Caco-2 (cell line): Measurements from ENCODE around the gene SLC12A5. TPM values are rescaled to one million over a fixed set of nuclear protein-coding genes. Genes with fewer than 3 reads are reported as not detected.

ENCODE experiments used
- BruUV-seq: library from RNA; stranded (reverse); fragments of 400-500 nt; replicated peaks from 2 replicates; lab custom pipeline; 2021; lab: Mats Ljungman, UMichigan
- CTCF ChIA-PET: fragments of 300-600 bp; sonication (Branson Sonifier 250); formaldehyde crosslinking; loops from one replicate; lab custom pipeline; 2022; ENCODE audit warnings: antibody characterized with exemption; lab: Charles Lee
- POLR2A ChIA-PET: fragments of 300-600 bp; sonication (Branson Sonifier 250); formaldehyde crosslinking; loops from one replicate; lab custom pipeline; 2022; ENCODE audit warnings: antibody characterized with exemption; lab: Charles Lee
- DNase-seq, 2 experiments: peaks; one replicate each; pipeline versions ENCODE4 v3.0.0 to v3.0.0-alpha.2; 2020 to 2022
- H3K27me3 ChIP-seq: replicated peaks from 2 replicates; pipeline ENCODE4 v1.6.0; 2011; ENCODE audit warnings: low read length; ENCODE audit not compliant: control insufficient read depth, insufficient read depth
- H3K36me3 ChIP-seq: 2 replicates; pipeline ENCODE4 v1.5.1; 2011; ENCODE audit warnings: low read length; ENCODE audit not compliant: control insufficient read depth, insufficient read depth
- H3K4me1 ChIP-seq: fragments of 250-450 bp; sonication (Bioruptor Pico); 2 replicates; pipeline ENCODE4 v1.5.1; 2020; ENCODE audit warnings: mild to moderate bottlenecking
- H3K4me3 ChIP-seq: 2 replicates; pipeline ENCODE4 v1.5.1; 2011; ENCODE audit warnings: low read depth, mild to moderate bottlenecking, control low read depth, low read length
- H3K9me3 ChIP-seq: fragments of 250-450 bp; sonication (Bioruptor Pico); 2 replicates; pipeline ENCODE4 v1.5.1; 2020; ENCODE audit warnings: mild to moderate bottlenecking, moderate library complexity
- H3K27ac Mint-ChIP-seq: one replicate; pipeline ENCODE4 v1.8.0; 2022; ENCODE audit warnings: mixed read lengths; ENCODE audit not compliant: unreplicated experiment
- H3K27me3 Mint-ChIP-seq: one replicate; pipeline ENCODE4 v1.8.0; 2022; ENCODE audit warnings: mixed read lengths; ENCODE audit not compliant: insufficient read depth, unreplicated experiment
- H3K36me3 Mint-ChIP-seq: one replicate; pipeline ENCODE4 v1.8.0; 2022; ENCODE audit warnings: mild to moderate bottlenecking, mixed read lengths; ENCODE audit not compliant: insufficient read depth, unreplicated experiment
- H3K4me1 Mint-ChIP-seq: one replicate; pipeline ENCODE4 v1.8.0; 2022; ENCODE audit warnings: low read depth, mixed read lengths; ENCODE audit not compliant: unreplicated experiment
- H3K4me3 Mint-ChIP-seq: one replicate; pipeline ENCODE4 v1.8.0; 2022; ENCODE audit warnings: mild to moderate bottlenecking, moderate library complexity, mixed read lengths; ENCODE audit not compliant: unreplicated experiment
- H3K9me3 Mint-ChIP-seq: one replicate; pipeline ENCODE4 v1.8.0; 2022; ENCODE audit warnings: mixed read lengths; ENCODE audit not compliant: unreplicated experiment
- intact Hi-C: fragments of 100-400 bp; cut with micrococcal nuclease; formaldehyde crosslinking; loops from one replicate; pipeline ENCODE4 v1.10.0; 2022; ENCODE audit not compliant: unreplicated experiment
- total RNA-seq: library from RNA; stranded (reverse); gene quantifications from 2 replicates; pipeline ENCODE4 v1.2.3, GENCODE V29; 2022
- TF ChIP-seq, protein P1 (sequence below), 2 experiments: fragments of 200-600 bp in 1 of 2; IDR thresholded peaks; 1 replicate in 1 of 2; 2 replicates in 1 of 2; pipeline versions ENCODE4 v1.5.1 to v1.8.0; 2011 to 2022; ENCODE audit warnings: antibody characterized with exemption in 1 of 2, control low read depth in 1 of 2, inconsistent platforms in 1 of 2, low read depth in 1 of 2, low read length in 1 of 2, mild to moderate bottlenecking in 1 of 2, moderate library complexity in 1 of 2; ENCODE audit not compliant: insufficient read depth in 1 of 2, severe bottlenecking in 1 of 2, unreplicated experiment in 1 of 2

Gene SLC12A5
- total RNA-seq, 1 experiment from 2014 or later, result 1.9 TPM

DNA sequence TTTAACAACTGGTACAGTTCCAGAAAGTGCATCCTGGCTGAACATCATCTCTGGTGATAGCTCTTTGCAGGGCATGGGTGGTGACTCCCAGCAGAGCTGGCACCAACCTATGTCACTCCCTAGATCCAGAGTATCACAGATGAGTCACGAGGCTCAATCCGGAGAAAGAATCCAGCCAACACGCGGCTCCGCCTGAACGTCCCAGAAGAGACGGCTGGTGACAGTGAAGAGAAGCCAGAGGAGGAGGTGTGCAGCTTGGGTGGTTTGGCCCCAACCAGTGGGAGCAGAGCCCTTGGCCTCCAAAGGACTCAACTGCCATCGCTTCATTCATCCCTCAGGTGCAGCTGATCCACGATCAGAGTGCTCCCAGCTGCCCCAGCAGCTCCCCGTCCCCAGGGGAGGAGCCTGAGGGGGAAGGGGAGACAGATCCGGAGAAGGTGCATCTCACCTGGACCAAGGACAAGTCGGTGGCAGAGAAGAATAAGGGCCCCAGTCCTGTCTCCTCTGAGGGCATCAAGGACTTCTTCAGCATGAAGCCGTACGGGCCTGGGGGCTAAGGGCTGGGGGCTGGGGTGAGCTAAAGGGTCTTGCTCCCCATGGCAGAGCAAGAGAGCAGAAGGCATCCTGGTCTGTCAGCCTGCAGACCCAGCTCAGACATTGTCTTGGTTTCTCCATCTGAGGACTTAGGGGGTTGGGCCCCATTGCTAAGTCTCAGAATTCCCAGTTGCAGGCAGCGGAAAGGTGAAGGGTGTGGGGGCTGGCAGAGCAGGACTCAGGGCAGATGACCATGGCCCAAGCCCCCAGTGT is 27.2 kb downstream of the SLC12A5 start:
- DNase-seq, result no peak
- Histone ChIP-seq H3K36me3 (no peaks in the 10 kb centered on the region; the same call in 1 of the 2 replicates), H3K9me3 (no peaks in the 10 kb centered on the region), H3K27me3 (no peaks in the 10 kb centered on the region), H3K4me1 (no peaks in the 10 kb centered on the region), H3K4me3 (no peak overlapping the region)
- H3K4me1 Mint-ChIP-seq, result no peaks in the 10 kb centered on the region
- no peak overlapping the region for H3K27ac Mint-ChIP-seq
- H3K27me3 Mint-ChIP-seq, result peaks cover 5% of the 10 kb centered on the region
- BruUV-seq, result no TSS peak
- peaks cover 9% of the 10 kb centered on the region for H3K36me3 Mint-ChIP-seq
- no peaks in the 10 kb centered on the region for H3K9me3 Mint-ChIP-seq
- POLR2A ChIA-PET, result no interaction called here
- TF ChIP-seq, protein P1, sequence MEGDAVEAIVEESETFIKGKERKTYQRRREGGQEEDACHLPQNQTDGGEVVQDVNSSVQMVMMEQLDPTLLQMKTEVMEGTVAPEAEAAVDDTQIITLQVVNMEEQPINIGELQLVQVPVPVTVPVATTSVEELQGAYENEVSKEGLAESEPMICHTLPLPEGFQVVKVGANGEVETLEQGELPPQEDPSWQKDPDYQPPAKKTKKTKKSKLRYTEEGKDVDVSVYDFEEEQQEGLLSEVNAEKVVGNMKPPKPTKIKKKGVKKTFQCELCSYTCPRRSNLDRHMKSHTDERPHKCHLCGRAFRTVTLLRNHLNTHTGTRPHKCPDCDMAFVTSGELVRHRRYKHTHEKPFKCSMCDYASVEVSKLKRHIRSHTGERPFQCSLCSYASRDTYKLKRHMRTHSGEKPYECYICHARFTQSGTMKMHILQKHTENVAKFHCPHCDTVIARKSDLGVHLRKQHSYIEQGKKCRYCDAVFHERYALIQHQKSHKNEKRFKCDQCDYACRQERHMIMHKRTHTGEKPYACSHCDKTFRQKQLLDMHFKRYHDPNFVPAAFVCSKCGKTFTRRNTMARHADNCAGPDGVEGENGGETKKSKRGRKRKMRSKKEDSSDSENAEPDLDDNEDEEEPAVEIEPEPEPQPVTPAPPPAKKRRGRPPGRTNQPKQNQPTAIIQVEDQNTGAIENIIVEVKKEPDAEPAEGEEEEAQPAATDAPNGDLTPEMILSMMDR (IDR thresholded peaks at IDR 0.05; ENCODE audit: insufficient read depth in 1 of 2, low read depth in 1 of 2, low read length in 1 of 2, severe bottlenecking in 1 of 2, unreplicated experiment in 1 of 2), result no peak
- intact Hi-C loops, result no loop called here
- CTCF ChIA-PET, result interaction anchor here (0.6 kb wide), 1 partner anchor 249 kb away, joined by 3 read pairs; no protein-coding TSS in a partner anchor
- no peak overlapping the region for H3K4me3 Mint-ChIP-seq

DNA sequence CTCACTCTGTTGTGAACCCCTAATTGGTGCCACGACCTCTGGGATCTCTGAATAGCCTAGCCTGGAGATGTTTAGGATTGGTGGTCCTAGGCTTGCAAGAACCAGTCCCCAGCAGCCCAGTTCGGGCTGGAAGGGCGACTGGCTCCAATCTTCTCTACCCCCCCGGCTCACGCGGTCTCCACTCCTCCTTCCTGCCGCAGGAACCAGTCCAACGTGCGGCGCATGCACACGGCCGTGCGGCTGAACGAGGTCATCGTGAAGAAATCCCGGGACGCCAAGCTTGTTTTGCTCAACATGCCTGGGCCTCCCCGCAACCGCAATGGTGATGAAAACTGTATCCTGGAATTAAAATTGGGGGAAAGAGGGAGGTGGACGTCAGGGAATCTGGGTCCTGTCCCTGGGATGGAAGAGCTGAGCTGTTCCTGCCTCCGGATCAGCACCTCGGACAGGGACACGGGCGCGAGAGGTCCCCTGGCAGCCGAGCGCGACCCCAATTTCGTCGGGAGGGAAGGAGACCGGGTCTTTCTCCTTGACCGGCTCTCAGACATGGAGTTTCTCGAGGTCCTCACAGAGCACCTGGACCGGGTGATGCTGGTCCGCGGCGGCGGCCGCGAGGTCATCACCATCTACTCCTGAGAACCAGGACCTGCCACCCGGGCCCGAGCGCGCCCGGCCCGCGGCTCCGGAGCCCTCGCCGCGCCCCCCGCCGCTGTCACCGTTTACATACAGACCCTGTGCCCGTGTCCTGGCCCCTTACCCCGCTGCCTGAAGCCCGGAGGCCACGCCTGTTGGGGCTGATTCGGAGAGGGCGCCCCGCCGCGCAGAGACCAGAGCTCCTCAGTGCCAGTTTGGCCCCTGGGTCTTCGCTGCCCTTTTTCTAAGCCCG is 28.2 kb downstream of the SLC12A5 start:
- H3K4me3 ChIP-seq, result no peak overlapping the region
- H3K27me3 ChIP-seq, result no peaks in the 10 kb centered on the region
- peaks cover 19% of the 10 kb centered on the region for H3K36me3 Mint-ChIP-seq
- peaks cover 3% of the 10 kb centered on the region for H3K27me3 Mint-ChIP-seq
- intact Hi-C loops, result no loop called here
- H3K9me3 ChIP-seq, result no peaks in the 10 kb centered on the region
- H3K27ac Mint-ChIP-seq, result no peak overlapping the region
- TF ChIP-seq, protein P1 (IDR thresholded peaks at IDR 0.05; ENCODE audit: insufficient read depth in 1 of 2, low read depth in 1 of 2, low read length in 1 of 2, severe bottlenecking in 1 of 2, unreplicated experiment in 1 of 2), result no peak
- H3K4me1 ChIP-seq, result no peaks in the 10 kb centered on the region
- H3K4me3 Mint-ChIP-seq, result no peak overlapping the region
- H3K36me3 ChIP-seq, result peaks cover 3% of the 10 kb centered on the region
- CTCF ChIA-PET, result no interaction called here
- no peaks in the 10 kb centered on the region for H3K4me1 Mint-ChIP-seq
- no peaks in the 10 kb centered on the region for H3K9me3 Mint-ChIP-seq
- peak in 1 of 2 experiments; percentile 73 for DNase-seq
- POLR2A ChIA-PET, result no interaction called here
- no TSS peak for BruUV-seq

DNA sequence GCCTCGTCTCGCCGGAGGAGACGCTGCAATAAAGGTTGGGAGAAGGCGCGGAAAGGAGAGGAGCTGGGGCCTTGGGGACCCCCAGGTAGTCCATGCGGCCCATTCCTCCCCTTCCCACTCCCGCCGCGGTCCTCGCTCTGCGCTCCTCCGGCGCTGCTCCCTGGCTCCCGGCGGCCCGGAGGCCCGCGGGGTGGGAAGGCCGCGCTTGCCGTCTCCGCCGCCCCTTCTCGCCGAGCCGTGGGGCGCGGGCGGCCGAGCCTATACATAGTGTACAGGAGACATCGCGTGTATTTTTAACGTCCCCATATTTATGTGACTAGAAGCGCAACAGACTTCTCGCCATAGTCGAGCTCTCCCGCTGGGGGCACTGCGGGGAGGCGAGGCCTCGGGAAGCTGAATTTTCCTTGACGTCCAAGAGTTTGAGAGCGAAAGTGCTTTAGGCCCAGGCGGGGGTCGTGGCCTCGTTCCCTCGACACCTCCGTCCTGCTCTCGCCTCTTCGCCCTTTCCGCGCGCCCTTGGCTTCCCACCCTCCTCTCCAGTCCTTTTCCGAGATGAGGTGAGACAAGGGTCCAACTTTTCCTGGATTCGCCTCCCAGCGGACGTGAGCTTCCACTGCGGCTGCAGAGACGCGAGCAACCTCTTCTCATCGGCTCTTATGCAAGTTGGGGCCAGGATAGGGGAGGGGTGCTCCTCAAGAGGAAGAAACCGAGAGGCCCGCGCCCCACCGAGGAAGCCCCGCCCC is 29.0 kb downstream of the SLC12A5 start:
- H3K9me3 ChIP-seq, result no peaks in the 10 kb centered on the region
- H3K4me1 Mint-ChIP-seq, result no peaks in the 10 kb centered on the region
- POLR2A ChIA-PET, result no interaction called here
- no peaks in the 10 kb centered on the region for H3K9me3 Mint-ChIP-seq
- CTCF ChIA-PET, result interaction anchor here (0.6 to 0.9 kb wide), 2 partner anchors 41 to 88 kb away, joined by 3 read pairs; no protein-coding TSS in a partner anchor
- peaks cover 5% of the 10 kb centered on the region for H3K36me3 ChIP-seq
- no peak overlapping the region for H3K27ac Mint-ChIP-seq
- no peak for DNase-seq
- no peaks in the 10 kb centered on the region for H3K4me1 ChIP-seq
- no TSS peak for BruUV-seq
- H3K4me3 ChIP-seq, result no peak overlapping the region
- H3K4me3 Mint-ChIP-seq, result no peak overlapping the region
- H3K27me3 Mint-ChIP-seq, result peaks cover 3% of the 10 kb centered on the region
- H3K36me3 Mint-ChIP-seq, result peaks cover 26% of the 10 kb centered on the region
- TF ChIP-seq, protein P1 (IDR thresholded peaks at IDR 0.05; ENCODE audit: insufficient read depth in 1 of 2, low read depth in 1 of 2, low read length in 1 of 2, severe bottlenecking in 1 of 2, unreplicated experiment in 1 of 2), result no peak
- no peaks in the 10 kb centered on the region for H3K27me3 ChIP-seq
- intact Hi-C loops, result no loop called here
